Transverse colon (tissue), 4 donors: ENCODE results near the gene ADCY10. TPM values are rescaled to one million over a fixed set of nuclear protein-coding genes. Genes with fewer than 3 reads are reported as not detected.
"Not testable (repeated sequence)": the region's sequence is repeated elsewhere in the genome, so short reads cannot be mapped to it uniquely, and the experiment has no call there.

Experiments
- DNase-seq: peaks from one replicate; pipeline ENCODE4 v3.0.0-alpha.2; 2019
- H3K27ac ChIP-seq, 4 donors: fragments of 200-600 bp; sonication (generic); 2 replicates each; pipeline ENCODE4 v1.5.1; 2016 to 2018; ENCODE audit warnings: inconsistent platforms in 4 of 4
- H3K27me3 ChIP-seq: fragments of 200-600 bp; sonication (generic); 2 replicates; pipeline ENCODE4 v1.5.1; 2017; ENCODE audit warnings: inconsistent platforms
- H3K36me3 ChIP-seq, 4 donors: fragments of 200-600 bp; sonication (generic); 2 replicates each; pipeline ENCODE4 v1.5.1; 2017 to 2019; ENCODE audit warnings: inconsistent platforms in 4 of 4
- H3K4me1 ChIP-seq, 4 donors: fragments of 200-600 bp; sonication (generic); 2 replicates each; pipeline ENCODE4 v1.5.1; 2017 to 2020; ENCODE audit warnings: inconsistent platforms in 4 of 4
- H3K4me3 ChIP-seq, 4 donors: fragments of 200-600 bp; sonication (generic); 1 replicate in 1 of 4; 2 replicates in 3 of 4; pipeline versions ENCODE4 v1.5.1 to v1.6.1; 2017 to 2019; ENCODE audit warnings: inconsistent platforms in 4 of 4
- H3K9me3 ChIP-seq, 2 donors: fragments of 200-600 bp; sonication (generic); 2 replicates each; pipeline ENCODE4 v1.5.1; 2017 to 2019; ENCODE audit warnings: inconsistent platforms in 2 of 2
- EP300 ChIP-seq: sonication (generic); formaldehyde crosslinking; IDR thresholded peaks from one replicate; pipeline ENCODE4 v1.6.1; 2017; ENCODE audit warnings: antibody characterized with exemption, low read depth
- POLR2A ChIP-seq: fragments of 450-650 bp; IDR thresholded peaks from one replicate; pipeline ENCODE4 v1.6.1; 2016; ENCODE audit warnings: antibody characterized with exemption, mild to moderate bottlenecking, moderate library complexity
- POLR2AphosphoS5 ChIP-seq, 3 donors: sonication (generic); formaldehyde crosslinking; IDR thresholded peaks; one replicate each; pipeline ENCODE4 v1.6.1; 2016; ENCODE audit warnings: antibody characterized with exemption in 3 of 3
- WGBS, 2 donors: methylation state at CpG; one replicate each; pipeline ENCODE4 v1.1.5; 2018; ENCODE audit warnings: low coverage in 1 of 2; 5-methylcytosine and 5-hydroxymethylcytosine counted together
- in situ Hi-C, 4 donors: fragments of 200-750 bp; cut with MboI; loops; one replicate each; pipeline versions ENCODE4 v1.15.0 to v1.15.1; 2017; ENCODE audit warnings: low sequenced_read_pairs in 3 of 4, low pct_ligation_motif_present in 1 of 4, low pct_unique_long_range_greater_than_20kb in 1 of 4
- intact Hi-C: fragments of 100-400 bp; cut with DNase I; formaldehyde crosslinking; loops from one replicate; pipeline ENCODE4 v1.15.1; 2023; ENCODE audit warnings: low total_unique reads
- total RNA-seq, 4 donors: library from RNA; depleted of rRNA; stranded (reverse); fragments of >200 nt; gene quantifications; one replicate each; pipeline ENCODE4 v1.1.0, GENCODE V29; 2016
- TF ChIP-seq, protein P1 (sequence below), 5 experiments: fragments of 200-600 bp in 3 of 5; fragments of 450-650 bp in 2 of 5; sonication (generic) in 3 of 5; IDR thresholded peaks; 1 replicate in 2 of 5; 2 replicates in 3 of 5; pipeline ENCODE4 v1.5.1; 2016 to 2017; ENCODE audit warnings: antibody characterized with exemption in 5 of 5, inconsistent platforms in 3 of 5, mild to moderate bottlenecking in 2 of 5, moderate library complexity in 1 of 5

The ADCY10 gene
- total RNA-seq, 4 donors from 2014 or later = 0.27 to 3.7 TPM; not detected in 2

- no peak for DNase-seq
- no peaks in the 10 kb centered on the region for H3K9me3 ChIP-seq
- in situ Hi-C loops (loop anchor here in 3 of 4 donors (10.0 to 25.0 kb wide), 2 partner anchors 209 to 221 kb away; partner anchors contain the start of gene MPZL1 (in 3 of the 3)), intact Hi-C loops (no loop called here)
- peak overlapping the region; percentile 95 to 98 (median 97) for H3K27ac ChIP-seq
- H3K4me1 ChIP-seq = peaks cover 0 to 72% (median 45%) of the 10 kb centered on the region in 4 donors
- TF ChIP-seq, protein P1, sequence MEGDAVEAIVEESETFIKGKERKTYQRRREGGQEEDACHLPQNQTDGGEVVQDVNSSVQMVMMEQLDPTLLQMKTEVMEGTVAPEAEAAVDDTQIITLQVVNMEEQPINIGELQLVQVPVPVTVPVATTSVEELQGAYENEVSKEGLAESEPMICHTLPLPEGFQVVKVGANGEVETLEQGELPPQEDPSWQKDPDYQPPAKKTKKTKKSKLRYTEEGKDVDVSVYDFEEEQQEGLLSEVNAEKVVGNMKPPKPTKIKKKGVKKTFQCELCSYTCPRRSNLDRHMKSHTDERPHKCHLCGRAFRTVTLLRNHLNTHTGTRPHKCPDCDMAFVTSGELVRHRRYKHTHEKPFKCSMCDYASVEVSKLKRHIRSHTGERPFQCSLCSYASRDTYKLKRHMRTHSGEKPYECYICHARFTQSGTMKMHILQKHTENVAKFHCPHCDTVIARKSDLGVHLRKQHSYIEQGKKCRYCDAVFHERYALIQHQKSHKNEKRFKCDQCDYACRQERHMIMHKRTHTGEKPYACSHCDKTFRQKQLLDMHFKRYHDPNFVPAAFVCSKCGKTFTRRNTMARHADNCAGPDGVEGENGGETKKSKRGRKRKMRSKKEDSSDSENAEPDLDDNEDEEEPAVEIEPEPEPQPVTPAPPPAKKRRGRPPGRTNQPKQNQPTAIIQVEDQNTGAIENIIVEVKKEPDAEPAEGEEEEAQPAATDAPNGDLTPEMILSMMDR (IDR thresholded peaks at IDR 0.05) = no peak
- TF ChIP-seq POLR2AphosphoS5 (IDR thresholded peaks at IDR 0.05) = no peak
- no peak for TF ChIP-seq POLR2A
- no peak for TF ChIP-seq EP300
- H3K36me3 ChIP-seq = no peaks in the 10 kb centered on the region
- 52 to 59% methylated on average over 3 to 4 of the region's 4 CpGs for WGBS, 2 donors
- peak overlapping the region in 3 of 4 donors; percentile 80 to 97 (median 86) for H3K4me3 ChIP-seq
- no peaks in the 10 kb centered on the region for H3K27me3 ChIP-seq
Measured at GRCh38 chr1:167933788-167934187, 19.9 kb upstream of the ADCY10 start.

DNA sequence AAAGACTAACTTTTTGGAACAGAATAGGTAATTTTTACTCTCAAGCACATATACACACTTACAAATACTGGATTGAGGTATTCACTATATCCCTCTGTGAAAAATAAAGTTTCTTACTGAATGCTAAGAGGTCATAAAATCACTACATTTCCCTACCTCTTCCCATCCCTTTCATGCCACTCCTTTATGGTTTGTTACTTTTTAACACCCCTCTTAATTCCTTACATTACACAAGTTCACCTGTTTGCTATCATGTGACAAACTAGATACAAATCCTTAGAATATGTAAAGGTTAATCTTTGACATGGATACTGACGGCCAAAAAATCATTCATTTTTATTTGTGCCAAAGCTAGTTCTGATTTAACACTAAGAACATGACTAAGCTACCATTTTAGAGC, 15.8 kb upstream of the ADCY10 start:
- intact Hi-C loops (no loop called here), in situ Hi-C loops (loop anchor here in 3 of 4 donors (10.0 to 25.0 kb wide), 2 partner anchors 205 to 217 kb away; partner anchors contain the start of gene MPZL1 (in 3 of the 3))
- no peaks in the 10 kb centered on the region for H3K36me3 ChIP-seq
- H3K9me3 ChIP-seq = no peaks in the 10 kb centered on the region
- peaks cover 0 to 89% (median 59%) of the 10 kb centered on the region in 4 donors for H3K4me1 ChIP-seq
- DNase-seq = no peak
- 36 to 43% methylated on average over 1 of the region's 1 CpG for WGBS, 2 donors
- TF ChIP-seq POLR2AphosphoS5 (IDR thresholded peaks at IDR 0.05) = no peak
- no peak for TF ChIP-seq EP300
- no peak for TF ChIP-seq POLR2A
- TF ChIP-seq, protein P1 (IDR thresholded peaks at IDR 0.05) = no peak
- H3K27me3 ChIP-seq = no peaks in the 10 kb centered on the region
- peak overlapping the region; percentile 64 to 76 (median 70) for H3K27ac ChIP-seq
- no peak overlapping the region for H3K4me3 ChIP-seq

- intact Hi-C loops, H3K4me3 ChIP-seq, H3K36me3 ChIP-seq, H3K9me3 ChIP-seq, H3K27me3 ChIP-seq, DNase-seq: not testable (repeated sequence)
- Histone ChIP-seq H3K4me1 (peaks cover 0 to 81% (median 55%) of the 10 kb centered on the region in 4 donors), H3K27ac (peak overlapping the region; percentile 64 to 76 (median 70))
- WGBS, 2 donors = 56 to 73% methylated on average over 4 to 9 of the region's 9 CpGs
- in situ Hi-C loops = loop anchor here in 2 of 4 donors (25.0 kb wide), 1 partner anchor 217 kb away; the partner anchor contains the start of gene MPZL1 (in 2 of the 2)
Measured at GRCh38 chr1:167928919-167929318, 15.0 kb upstream of the ADCY10 start.

GRCh38 chr1:167928457-167928852, 14.5 kb upstream of the ADCY10 start:
- DNase-seq = no peak
- Histone ChIP-seq H3K9me3 (no peaks in the 10 kb centered on the region), H3K4me1 (peaks cover 0 to 77% (median 50%) of the 10 kb centered on the region in 4 donors), H3K4me3 (peak overlapping the region in 1 of 4 donors; percentile 7), H3K27ac (peak overlapping the region; percentile 64 to 76 (median 70)), H3K36me3 (no peaks in the 10 kb centered on the region), H3K27me3 (no peaks in the 10 kb centered on the region)
- TF ChIP-seq EP300 (no peak), POLR2AphosphoS5 (IDR thresholded peaks at IDR 0.05) (no peak), POLR2A (no peak)
- intact Hi-C loops (no loop called here), in situ Hi-C loops (loop anchor here in 2 of 4 donors (25.0 kb wide), 1 partner anchor 216 kb away; the partner anchor contains the start of gene MPZL1 (in 2 of the 2))
- WGBS, 2 donors = 50 to 78% methylated on average over 2 of the region's 2 CpGs

DNA sequence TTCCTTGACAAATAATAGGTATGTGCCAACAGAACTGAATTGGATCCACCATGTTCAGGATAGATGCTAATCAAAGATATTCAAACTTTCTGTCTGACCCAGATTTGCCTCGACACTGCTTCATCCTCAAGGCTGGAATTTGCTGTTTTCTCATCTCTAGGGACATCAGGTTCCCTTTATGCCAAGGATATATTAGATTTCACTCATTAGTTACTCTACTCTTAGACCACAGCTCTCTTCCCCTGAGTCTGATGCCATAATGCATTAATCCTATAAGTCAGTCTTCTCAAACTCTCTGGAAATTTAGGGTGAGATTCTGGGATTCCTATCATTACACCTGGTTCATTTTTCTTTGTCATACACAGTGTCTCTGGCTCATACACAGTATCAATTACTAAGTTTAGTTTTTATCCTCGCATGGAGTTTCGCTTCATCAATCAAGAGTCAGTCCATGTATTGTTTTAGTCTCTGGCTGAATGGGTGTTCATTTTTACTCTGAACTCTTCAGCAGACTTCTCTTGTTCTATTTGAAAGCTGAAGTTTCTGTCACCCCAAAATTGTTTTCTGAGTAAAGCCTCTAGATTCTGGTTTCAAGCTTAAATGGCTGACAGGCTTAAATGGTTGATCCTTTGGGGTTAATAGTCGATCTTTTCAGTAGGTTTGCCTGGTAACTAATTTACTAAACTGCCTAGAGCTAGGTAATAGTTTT, 13.3 kb upstream of the ADCY10 start:
- Histone ChIP-seq H3K4me1 (peaks cover 0 to 70% (median 47%) of the 10 kb centered on the region in 4 donors), H3K27ac (peak overlapping the region; percentile 64 to 76 (median 70)), H3K4me3 (no peak overlapping the region), H3K36me3 (no peaks in the 10 kb centered on the region), H3K27me3 (no peaks in the 10 kb centered on the region), H3K9me3 (no peaks in the 10 kb centered on the region)
- TF ChIP-seq POLR2A (no peak), POLR2AphosphoS5 (IDR thresholded peaks at IDR 0.05) (no peak), EP300 (no peak)
- TF ChIP-seq, protein P1 (IDR thresholded peaks at IDR 0.05) = no peak
- intact Hi-C loops = no loop called here
- DNase-seq = no peak
- 25 to 53% methylated on average over 2 to 4 of the region's 4 CpGs for WGBS, 2 donors
- in situ Hi-C loops = loop anchor here in 2 of 4 donors (25.0 kb wide), 1 partner anchor 215 kb away; the partner anchor contains the start of gene MPZL1 (in 2 of the 2)
